ENCODE results near the gene STRA8.
A peak's percentile ranks its signal among the peaks of the same experiment; 100 is the strongest.

Gene STRA8

GRCh38 chr7:135238112-135238744, 4.6 kb downstream of the STRA8 start:
- no peak for DNase-seq (ENCODE audit: low spot score)

GRCh38 chr7:135239263-135239662, 5.6 kb downstream of the STRA8 start:
- no peak for DNase-seq (ENCODE audit: low spot score)

DNA sequence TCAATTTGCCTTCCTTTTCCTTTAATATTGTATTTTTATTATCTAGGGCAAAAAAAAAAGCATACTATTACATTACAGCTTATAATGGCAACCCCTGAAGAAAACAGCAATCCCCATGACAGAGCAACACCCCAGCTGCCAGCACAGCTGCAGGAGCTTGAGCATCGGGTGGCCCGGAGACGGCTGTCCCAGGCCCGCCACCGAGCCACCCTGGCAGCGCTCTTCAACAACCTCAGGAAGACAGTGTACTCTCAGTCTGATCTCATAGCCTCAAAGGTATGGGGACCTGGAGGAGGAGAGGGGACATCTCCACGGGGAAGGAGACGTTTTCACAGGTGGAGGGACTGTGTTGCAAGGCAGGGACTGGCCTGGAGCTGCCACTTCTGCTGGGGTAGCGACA, 6.8 kb downstream of the STRA8 start:
- no peak for DNase-seq (ENCODE audit: low spot score)

GRCh38 chr7:135242096-135242684, 8.6 kb downstream of the STRA8 start:
- no peak for DNase-seq (ENCODE audit: low spot score)

GRCh38 chr7:135245226-135246190, 11.9 kb downstream of the STRA8 start:
- DNase-seq (ENCODE audit: low spot score) = no peak

- DNase-seq (ENCODE audit: low spot score) = no peak
Observed at GRCh38 chr7:135246191-135246825, 12.7 kb downstream of the STRA8 start.

- no peak for DNase-seq (ENCODE audit: low spot score)
Observed at GRCh38 chr7:135247746-135248471, 14.3 kb downstream of the STRA8 start.

DNA sequence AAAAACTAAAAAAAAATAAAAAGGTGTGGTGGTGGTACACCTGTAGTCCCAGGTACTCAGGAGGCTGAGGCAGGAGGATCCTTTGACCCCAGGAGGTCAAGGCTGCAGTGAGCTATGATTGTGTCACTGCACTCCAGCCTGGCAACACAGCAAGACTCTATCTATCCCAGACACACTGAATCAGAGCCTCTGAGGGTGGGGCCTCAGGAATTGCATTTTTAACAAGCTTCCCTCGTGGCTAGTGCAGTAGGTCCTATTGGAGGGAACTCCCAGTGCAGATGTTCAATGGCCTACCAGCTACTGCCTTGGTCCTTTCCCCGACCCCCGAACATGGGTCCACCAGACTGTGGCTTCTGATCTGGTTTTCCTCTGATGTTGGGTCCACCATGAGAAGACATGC, 14.9 kb downstream of the STRA8 start:
- DNase-seq (ENCODE audit: low spot score) = no peak

DNA sequence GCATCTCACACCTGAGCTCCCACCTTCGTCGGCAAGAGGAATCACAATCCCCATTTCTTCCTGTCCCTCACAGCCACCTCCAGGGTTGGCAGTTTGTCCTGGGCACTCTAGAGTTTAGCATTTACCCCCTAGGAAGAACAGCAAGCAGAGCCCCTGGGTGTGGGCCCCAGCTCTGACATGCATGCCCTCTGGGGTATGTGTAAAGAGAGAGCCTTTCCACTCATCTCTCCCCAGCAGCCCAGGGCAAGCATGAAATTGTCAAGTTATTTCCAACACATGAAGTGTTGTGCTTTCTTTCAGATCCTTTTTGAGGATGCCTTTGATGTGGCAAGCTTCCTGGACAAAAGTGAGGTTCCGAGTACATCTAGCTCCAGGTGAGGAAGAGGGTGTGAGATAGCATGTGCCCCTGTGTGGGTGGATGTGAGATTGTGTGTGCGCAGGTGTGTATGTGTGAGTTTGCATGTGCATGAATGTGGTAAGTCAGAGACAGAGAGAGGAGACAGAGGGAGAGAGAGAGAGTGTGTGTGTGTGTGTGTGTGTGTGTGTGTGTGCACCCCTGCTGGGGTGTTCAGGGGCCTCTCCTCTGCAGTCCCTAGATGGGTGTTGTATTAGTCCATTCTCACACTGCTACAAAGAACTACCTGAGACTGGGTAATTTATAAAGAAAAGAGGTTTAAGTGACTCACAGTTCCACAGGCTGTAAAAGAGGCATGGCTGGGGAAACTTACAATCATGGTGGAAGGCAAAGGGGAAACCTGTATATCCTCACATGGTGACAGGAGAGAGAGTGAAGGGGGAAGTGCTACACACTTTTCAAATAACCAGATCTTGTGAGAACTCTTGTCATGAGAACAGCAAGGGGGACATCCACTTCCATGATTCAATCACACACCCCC, 18.1 kb downstream of the STRA8 start:
- no peak for DNase-seq (ENCODE audit: low spot score)

GRCh38 chr7:135253851-135254771, 20.5 kb downstream of the STRA8 start:
- DNase-seq (ENCODE audit: low spot score) = peak; percentile 98

DNA sequence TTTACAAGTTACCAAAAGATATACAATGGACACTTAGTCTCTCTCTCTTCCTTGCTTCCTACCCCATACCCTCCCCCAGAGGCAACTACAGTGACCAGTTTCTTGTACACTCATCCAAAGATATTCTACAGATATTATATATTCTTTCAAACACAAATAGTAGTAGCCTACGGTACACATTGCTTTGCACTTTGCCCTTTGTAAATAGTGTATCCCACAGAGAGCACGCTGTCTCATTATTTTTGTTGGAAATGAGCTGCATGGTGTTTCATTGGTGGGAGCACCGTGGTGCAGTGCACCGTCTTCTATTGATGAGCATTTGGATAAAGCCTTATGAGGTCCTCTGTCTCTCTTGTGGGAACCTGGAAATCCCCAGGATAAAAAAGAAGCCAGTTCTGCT, 24.2 kb downstream of the STRA8 start:
- no peak for DNase-seq (ENCODE audit: low spot score)

- DNase-seq (ENCODE audit: low spot score) = no peak
Observed at GRCh38 chr7:135258585-135258984, 24.9 kb downstream of the STRA8 start.

GRCh38 chr7:135259702-135260101, 26.1 kb downstream of the STRA8 start:
- no peak for DNase-seq (ENCODE audit: low spot score)

- DNase-seq (ENCODE audit: low spot score) = no peak
Observed at GRCh38 chr7:135260470-135260869, 26.8 kb downstream of the STRA8 start.

DNA sequence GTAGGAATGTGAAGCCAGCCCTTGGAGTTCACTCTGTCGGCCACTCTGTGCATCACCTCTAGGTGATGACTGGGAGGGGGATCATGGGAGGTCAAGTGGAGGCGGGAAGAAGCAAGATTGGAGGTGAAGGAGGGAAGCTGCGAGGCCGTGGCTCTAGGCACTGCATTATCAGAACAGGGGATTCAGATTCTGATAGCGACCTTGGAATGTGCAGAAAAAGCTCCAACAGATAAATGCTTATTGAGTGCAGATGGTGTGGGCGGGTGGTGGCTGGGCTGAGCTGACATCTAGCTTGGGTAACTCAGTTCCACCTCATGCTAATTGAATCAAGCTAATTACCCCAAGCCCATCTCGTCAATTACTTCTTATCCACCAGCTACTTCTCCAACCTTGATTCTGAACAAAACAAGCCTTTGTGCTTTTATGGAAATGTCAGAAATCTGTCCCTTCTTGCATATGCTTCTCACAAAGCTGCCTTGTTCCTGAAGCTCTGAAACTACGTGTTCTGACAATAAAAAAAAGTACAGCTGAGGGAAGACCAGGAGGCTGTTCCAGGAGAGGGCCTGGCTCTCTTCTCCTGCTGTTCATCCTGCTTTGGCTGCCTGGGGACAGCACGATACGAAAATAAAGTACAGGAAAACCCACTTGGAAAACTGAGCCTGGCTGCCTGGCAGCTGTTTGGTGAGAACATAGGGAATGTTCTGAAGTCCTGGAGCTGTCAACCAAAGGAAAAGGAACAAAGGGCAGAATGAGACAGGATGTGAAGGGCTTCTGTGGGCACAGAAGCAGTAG, 27.5 kb downstream of the STRA8 start:
- peak; percentile 99 for DNase-seq (ENCODE audit: low spot score)

DNA sequence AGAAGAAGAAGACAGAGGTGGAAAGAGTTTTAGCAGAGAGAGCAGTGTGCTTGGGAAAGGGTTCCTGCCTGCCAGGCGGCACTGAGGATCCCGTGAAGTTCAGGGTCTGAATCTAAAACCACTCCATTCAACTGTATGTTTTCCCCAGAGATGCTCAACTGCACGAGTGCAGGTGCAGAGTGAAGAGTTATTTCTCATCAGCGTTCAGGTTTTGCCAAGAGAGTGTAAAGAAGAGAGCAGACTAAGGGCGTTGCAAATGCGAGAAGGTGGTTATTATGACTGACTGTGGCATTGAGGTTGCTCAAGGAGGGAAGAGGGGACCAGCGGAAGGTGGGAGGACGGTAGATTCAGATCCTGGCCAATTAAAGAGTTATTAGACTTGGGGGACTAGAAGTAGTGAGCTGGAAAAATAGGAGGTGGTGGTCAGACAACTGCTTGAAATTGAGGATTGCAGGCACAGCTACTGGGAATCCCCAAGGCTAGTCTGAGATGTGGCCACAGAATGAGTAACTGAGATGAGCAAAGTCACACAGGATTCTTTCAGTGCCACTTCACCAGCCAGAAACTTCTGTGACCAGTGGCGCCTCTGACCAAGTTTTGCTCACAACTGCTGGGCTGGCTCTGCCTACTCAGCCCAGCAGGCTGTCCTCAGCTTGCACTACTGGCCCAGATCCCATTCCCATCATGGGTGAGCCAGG, 29.1 kb downstream of the STRA8 start:
- no peak for DNase-seq (ENCODE audit: low spot score)

- no peak for DNase-seq (ENCODE audit: low spot score)
Observed at GRCh38 chr7:135263321-135263970, 29.8 kb downstream of the STRA8 start.

DNA sequence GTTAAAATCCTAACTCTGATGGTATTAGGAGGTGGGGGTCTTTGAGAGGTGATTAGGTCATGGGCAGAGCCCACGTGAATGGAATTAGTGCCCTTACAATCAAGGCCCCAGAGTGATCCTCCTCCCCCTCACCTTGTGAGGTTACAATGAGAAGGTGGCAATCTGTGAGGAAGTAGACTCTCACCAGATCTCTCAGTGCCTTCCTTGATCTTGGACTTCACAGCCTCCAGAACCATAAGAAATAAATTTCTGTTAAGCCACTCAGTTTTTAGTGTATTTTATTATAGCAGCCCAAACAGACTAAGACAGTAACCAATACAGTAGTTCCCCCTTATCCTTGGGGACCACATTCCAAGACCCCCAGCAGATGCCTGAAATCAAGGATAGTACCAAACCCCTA, 32.0 kb downstream of the STRA8 start:
- no peak for DNase-seq (ENCODE audit: low spot score)
